ENCODE results near the gene ZNF827.

DNA sequence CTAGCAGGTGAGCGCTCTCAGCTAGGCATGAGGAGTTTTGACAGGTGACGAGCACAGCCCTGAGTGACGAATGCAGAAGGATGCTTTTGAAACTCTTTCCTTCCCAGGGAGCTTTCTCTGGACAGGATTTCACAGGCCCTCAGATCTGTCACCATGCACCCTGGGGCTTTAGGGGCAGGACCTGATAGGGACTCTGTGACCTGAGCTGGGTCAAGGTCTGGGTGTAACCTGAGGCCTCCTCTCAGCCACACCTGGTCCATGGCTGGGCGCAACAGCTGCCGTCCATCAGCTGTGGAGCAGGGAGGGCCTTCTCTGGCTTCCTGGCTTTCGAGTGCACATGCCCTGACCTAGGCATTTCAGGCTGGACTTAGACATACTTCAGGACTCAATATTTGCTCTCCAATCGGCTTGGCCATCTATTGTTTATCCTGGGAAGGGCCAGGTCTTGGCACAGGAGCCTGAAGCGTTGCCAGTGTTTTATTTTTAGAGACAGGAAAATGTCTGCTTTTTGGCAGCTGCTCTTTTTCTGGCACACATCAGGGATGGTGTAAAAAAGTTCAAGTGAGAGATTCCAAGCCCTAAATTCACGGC is 202.3 kb downstream of the ZNF827 start:
- TF ChIP-seq, protein P1, sequence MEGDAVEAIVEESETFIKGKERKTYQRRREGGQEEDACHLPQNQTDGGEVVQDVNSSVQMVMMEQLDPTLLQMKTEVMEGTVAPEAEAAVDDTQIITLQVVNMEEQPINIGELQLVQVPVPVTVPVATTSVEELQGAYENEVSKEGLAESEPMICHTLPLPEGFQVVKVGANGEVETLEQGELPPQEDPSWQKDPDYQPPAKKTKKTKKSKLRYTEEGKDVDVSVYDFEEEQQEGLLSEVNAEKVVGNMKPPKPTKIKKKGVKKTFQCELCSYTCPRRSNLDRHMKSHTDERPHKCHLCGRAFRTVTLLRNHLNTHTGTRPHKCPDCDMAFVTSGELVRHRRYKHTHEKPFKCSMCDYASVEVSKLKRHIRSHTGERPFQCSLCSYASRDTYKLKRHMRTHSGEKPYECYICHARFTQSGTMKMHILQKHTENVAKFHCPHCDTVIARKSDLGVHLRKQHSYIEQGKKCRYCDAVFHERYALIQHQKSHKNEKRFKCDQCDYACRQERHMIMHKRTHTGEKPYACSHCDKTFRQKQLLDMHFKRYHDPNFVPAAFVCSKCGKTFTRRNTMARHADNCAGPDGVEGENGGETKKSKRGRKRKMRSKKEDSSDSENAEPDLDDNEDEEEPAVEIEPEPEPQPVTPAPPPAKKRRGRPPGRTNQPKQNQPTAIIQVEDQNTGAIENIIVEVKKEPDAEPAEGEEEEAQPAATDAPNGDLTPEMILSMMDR (IDR thresholded peaks at IDR 0.05 in 8 of 11, conservative IDR thresholded peaks at IDR 0.05 in 3 of 11), result no peak
- TF ChIP-seq POLR2AphosphoS5 (IDR thresholded peaks at IDR 0.05) (peak in 1 of 3 donors; percentile 32), POLR2A (IDR thresholded peaks at IDR 0.05) (no peak)

Measured in spleen (tissue), 7 donors.